WTC11 (cell line): ENCODE measurements around the gene RBFOX2. TPM values are rescaled to one million over a fixed set of nuclear protein-coding genes. Genes with fewer than 3 reads are reported as not detected.
A peak's percentile ranks its signal among the peaks of the same experiment; 100 is the strongest.

Experiments used
- ATAC-seq: fragments of 200-7000 bp; cut with Tn5 transposase; 2 replicates; pipeline ENCODE4 v1.10.0; 2021; ENCODE audit warnings: mild to moderate bottlenecking, moderate library complexity
- CTCF ChIA-PET: fragments of 300-600 bp; sonication (Branson Sonifier 250); formaldehyde crosslinking; loops from one replicate; lab custom pipeline; 2021; ENCODE audit warnings: antibody characterized with exemption; lab: Charles Lee
- POLR2A ChIA-PET: fragments of 350-600 bp; sonication (Branson Sonifier 250); formaldehyde crosslinking; loops from one replicate; lab custom pipeline; 2021; ENCODE audit warnings: antibody characterized with exemption; lab: Charles Lee
- DNase-seq: peaks from one replicate; pipeline ENCODE4 v3.0.0; 2021; ENCODE audit warnings: low spot score
- H3K27ac Mint-ChIP-seq: 2 replicates; pipeline ENCODE4 v1.8.0; 2021; ENCODE audit warnings: mixed read lengths
- H3K27me3 Mint-ChIP-seq: 2 replicates; pipeline ENCODE4 v1.8.0; 2021; ENCODE audit warnings: low read depth, mild to moderate bottlenecking, moderate library complexity, mixed read lengths
- H3K36me3 Mint-ChIP-seq: 2 replicates; pipeline ENCODE4 v1.8.0; 2021; ENCODE audit warnings: mixed read lengths
- H3K4me1 Mint-ChIP-seq: 2 replicates; pipeline ENCODE4 v1.8.0; 2022; ENCODE audit warnings: mixed read lengths
- H3K4me3 Mint-ChIP-seq: 2 replicates; pipeline ENCODE4 v1.8.0; 2021; ENCODE audit warnings: mild to moderate bottlenecking, moderate library complexity, mixed read lengths
- H3K9me3 Mint-ChIP-seq: 2 replicates; pipeline ENCODE4 v1.8.0; 2021; ENCODE audit warnings: mixed read lengths
- ATF2 ChIP-seq: sonication (generic); formaldehyde crosslinking; IDR thresholded peaks from 2 replicates; pipeline ENCODE4 v1.8.1; 2022; ENCODE audit warnings: low read depth, missing genetic modification reagents, borderline replicate concordance
- CREB1 ChIP-seq: sonication (generic); formaldehyde crosslinking; IDR thresholded peaks from 2 replicates; pipeline ENCODE4 v1.8.0; 2023; ENCODE audit warnings: mild to moderate bottlenecking, missing genetic modification reagents
- CREM ChIP-seq: sonication (generic); formaldehyde crosslinking; IDR thresholded peaks from 2 replicates; pipeline ENCODE4 v1.8.1; 2022; ENCODE audit warnings: mild to moderate bottlenecking, missing genetic modification reagents, moderate library complexity
- E2F4 ChIP-seq: sonication (generic); formaldehyde crosslinking; IDR thresholded peaks from 2 replicates; pipeline ENCODE4 v1.8.1; 2022; ENCODE audit warnings: low read depth, mild to moderate bottlenecking, moderate library complexity, missing genetic modification reagents, borderline replicate concordance
- ELF4 ChIP-seq: sonication (generic); formaldehyde crosslinking; IDR thresholded peaks from 2 replicates; pipeline ENCODE4 v1.8.1; 2022; ENCODE audit warnings: low read depth, mild to moderate bottlenecking, moderate library complexity, missing genetic modification reagents
- EMX1 ChIP-seq: fragments of 250-450 bp; sonication (Bioruptor Pico); IDR thresholded peaks from 2 replicates; pipeline ENCODE4 v1.8.0; 2021; ENCODE audit warnings: mild to moderate bottlenecking
- FOXJ3 ChIP-seq: sonication (generic); formaldehyde crosslinking; IDR thresholded peaks from 2 replicates; pipeline ENCODE4 v1.9.0; 2021; ENCODE audit warnings: missing genetic modification reagents, mild to moderate bottlenecking, borderline replicate concordance
- MXD4 ChIP-seq: fragments of 250-450 bp; sonication (Bioruptor Pico); IDR thresholded peaks from 2 replicates; pipeline ENCODE4 v1.8.0; 2021; ENCODE audit warnings: mild to moderate bottlenecking, moderate library complexity, borderline replicate concordance
- NR3C1 ChIP-seq: sonication (generic); formaldehyde crosslinking; conservative IDR thresholded peaks from 2 replicates; pipeline ENCODE4 v1.8.1; 2023; ENCODE audit warnings: low read depth, mild to moderate bottlenecking, missing genetic modification reagents
- PRDM15 ChIP-seq: sonication (generic); formaldehyde crosslinking; IDR thresholded peaks from 2 replicates; pipeline ENCODE4 v1.8.0; 2022; ENCODE audit warnings: missing genetic modification reagents
- PREB ChIP-seq: sonication (generic); formaldehyde crosslinking; IDR thresholded peaks from 2 replicates; pipeline ENCODE4 v1.8.1; 2022; ENCODE audit warnings: mild to moderate bottlenecking, missing genetic modification reagents, moderate library complexity, borderline replicate concordance
- PRRX2 ChIP-seq: fragments of 250-450 bp; sonication (Bioruptor Pico); IDR thresholded peaks from 2 replicates; pipeline ENCODE4 v1.8.0; 2021; ENCODE audit warnings: mild to moderate bottlenecking
- RELA ChIP-seq: sonication (generic); formaldehyde crosslinking; IDR thresholded peaks from 2 replicates; pipeline ENCODE4 v1.8.1; 2022; ENCODE audit warnings: missing genetic modification reagents, mild to moderate bottlenecking, borderline replicate concordance
- SP1 ChIP-seq: sonication (generic); formaldehyde crosslinking; conservative IDR thresholded peaks from 2 replicates; pipeline ENCODE4 v1.8.1; 2022; ENCODE audit warnings: missing genetic modification reagents
- TEAD1 ChIP-seq: sonication (generic); formaldehyde crosslinking; IDR thresholded peaks from 2 replicates; pipeline ENCODE4 v1.8.0; 2022; ENCODE audit warnings: mild to moderate bottlenecking, missing genetic modification reagents
- TEAD4 ChIP-seq: sonication (generic); formaldehyde crosslinking; IDR thresholded peaks from 2 replicates; pipeline ENCODE4 v1.8.0; 2022; ENCODE audit warnings: mild to moderate bottlenecking, missing genetic modification reagents
- USF2 ChIP-seq: sonication (generic); formaldehyde crosslinking; IDR thresholded peaks from 2 replicates; pipeline ENCODE4 v1.8.1; 2023; ENCODE audit warnings: mild to moderate bottlenecking, missing genetic modification reagents, moderate library complexity
- ZBTB43 ChIP-seq: sonication (generic); formaldehyde crosslinking; IDR thresholded peaks from 2 replicates; pipeline ENCODE4 v1.8.1; 2023; ENCODE audit warnings: mild to moderate bottlenecking, missing genetic modification reagents
- ZMAT4 ChIP-seq: fragments of 250-450 bp; sonication (Bioruptor Pico); IDR thresholded peaks from 2 replicates; pipeline ENCODE4 v1.9.0; 2021; ENCODE audit warnings: mild to moderate bottlenecking
- ZNF138 ChIP-seq: sonication (generic); formaldehyde crosslinking; conservative IDR thresholded peaks from 2 replicates; pipeline ENCODE4 v1.8.1; 2022; ENCODE audit warnings: mild to moderate bottlenecking, moderate library complexity, missing genetic modification reagents
- ZNF232 ChIP-seq: sonication (generic); formaldehyde crosslinking; IDR thresholded peaks from 2 replicates; pipeline ENCODE4 v1.8.0; 2022; ENCODE audit warnings: mild to moderate bottlenecking, missing genetic modification reagents
- total RNA-seq: library from RNA; stranded (reverse); gene quantifications from 3 replicates; pipeline ENCODE4 v1.2.3, GENCODE V29; 2021

The RBFOX2 gene
- total RNA-seq, 1 experiment from 2014 or later: 107 TPM

- ChIA-PET CTCF (interaction anchor here (0.6 to 2.8 kb wide), 122 partner anchors 9 to 766 kb away, joined by 3 to 82 read pairs (median 6); partner anchors contain the start of genes APOL6, HMOX1, RBFOX2 and TOM1), POLR2A (interaction anchor here (0.6 to 1.7 kb wide), 4 partner anchors 37 to 335 kb away, joined by 3 to 9 read pairs (median 4); partner anchors contain the start of gene RBFOX2)
- Mint-ChIP-seq H3K4me3 (peak overlapping the region; percentile 84), H3K27ac (peak overlapping the region; percentile 87), H3K9me3 (no peaks in the 10 kb centered on the region), H3K27me3 (no peaks in the 10 kb centered on the region; the same call in 1 of the 2 replicates), H3K36me3 (no peaks in the 10 kb centered on the region), H3K4me1 (peaks cover 7% of the 10 kb centered on the region; the same call in 1 of the 2 replicates)
- no peak for TF ChIP-seq ZNF138 (CRISPR knock-in tag)
- no peak for TF ChIP-seq NR3C1 (CRISPR knock-in tag)
- no peak for TF ChIP-seq PRDM15
- TF ChIP-seq MXD4 (CRISPR knock-in tag): no peak
- TF ChIP-seq USF2 (CRISPR knock-in tag): no peak
- no peak for TF ChIP-seq FOXJ3 (CRISPR knock-in tag)
- TF ChIP-seq TEAD1 (CRISPR knock-in tag): no peak
- DNase-seq (no peak), ATAC-seq (peak; percentile 27)
These were observed 36.8 kb upstream of the RBFOX2 start for GRCh38 chr22:36065462-36065774.

GRCh38 chr22:36064358-36064757, 35.7 kb upstream of the RBFOX2 start:
- H3K27ac Mint-ChIP-seq: no peak overlapping the region
- CTCF ChIA-PET: interaction anchor here (1.5 to 2.0 kb wide), 3 partner anchors 24 to 270 kb away, joined by 6 to 10 read pairs (median 6); no protein-coding TSS in a partner anchor
- H3K9me3 Mint-ChIP-seq: no peaks in the 10 kb centered on the region
- no peaks in the 10 kb centered on the region; the same call in 1 of the 2 replicates for H3K27me3 Mint-ChIP-seq
- no peaks in the 10 kb centered on the region for H3K36me3 Mint-ChIP-seq
- POLR2A ChIA-PET: interaction anchor here (0.7 kb wide), 1 partner anchor 120 kb away, joined by 3 read pairs; no protein-coding TSS in a partner anchor
- ATAC-seq (no peak), DNase-seq (no peak)
- H3K4me1 Mint-ChIP-seq: peaks cover 7% of the 10 kb centered on the region; the same call in 1 of the 2 replicates
- H3K4me3 Mint-ChIP-seq: no peak overlapping the region
- TF ChIP-seq CREB1 (no peak), E2F4 (CRISPR knock-in tag) (no peak), EMX1 (CRISPR knock-in tag) (no peak), PREB (CRISPR knock-in tag) (no peak), ELF4 (CRISPR knock-in tag) (no peak), ZBTB43 (no peak), FOXJ3 (CRISPR knock-in tag) (no peak), ATF2 (CRISPR knock-in tag) (no peak), PRRX2 (CRISPR knock-in tag) (no peak), PRDM15 (no peak), SP1 (CRISPR knock-in tag) (no peak), TEAD4 (CRISPR knock-in tag) (no peak), RELA (CRISPR knock-in tag) (no peak), ZNF232 (CRISPR knock-in tag) (no peak), ZMAT4 (CRISPR knock-in tag) (no peak), CREM (CRISPR knock-in tag) (no peak)
